GM18526 (cell line): ENCODE data around the gene TADA2A.

Source experiments
- POLR2A ChIP-seq: IDR thresholded peaks from 3 replicates; pipeline ENCODE4 v1.6.1; 2011; ENCODE audit not compliant: insufficient read length; ENCODE audit errors: extremely low read depth

TADA2A gene

GRCh38 chr17:37430051-37430627 lies 23.5 kb downstream of the TADA2A start:
- no peak for TF ChIP-seq POLR2A

DNA sequence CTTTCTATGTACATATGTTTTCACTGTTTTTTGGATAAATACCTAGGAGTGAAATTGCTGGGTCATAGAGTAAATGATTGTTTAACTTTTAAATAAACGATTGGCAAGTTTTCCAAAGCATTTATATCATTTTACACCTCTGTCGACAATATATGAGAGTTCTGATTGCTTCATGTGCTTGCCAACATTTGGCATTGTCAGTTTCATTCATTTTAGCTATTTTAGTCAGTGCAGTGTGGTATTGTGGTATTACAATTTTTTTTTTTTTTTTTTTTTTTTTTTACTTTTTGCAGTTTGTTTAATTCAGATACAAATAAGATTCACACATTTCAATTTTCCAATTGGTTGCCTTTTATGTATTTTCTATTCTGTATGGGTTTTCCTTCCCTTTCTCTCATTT lies 26.0 kb downstream of the TADA2A start:
- TF ChIP-seq POLR2A, result no peak

DNA sequence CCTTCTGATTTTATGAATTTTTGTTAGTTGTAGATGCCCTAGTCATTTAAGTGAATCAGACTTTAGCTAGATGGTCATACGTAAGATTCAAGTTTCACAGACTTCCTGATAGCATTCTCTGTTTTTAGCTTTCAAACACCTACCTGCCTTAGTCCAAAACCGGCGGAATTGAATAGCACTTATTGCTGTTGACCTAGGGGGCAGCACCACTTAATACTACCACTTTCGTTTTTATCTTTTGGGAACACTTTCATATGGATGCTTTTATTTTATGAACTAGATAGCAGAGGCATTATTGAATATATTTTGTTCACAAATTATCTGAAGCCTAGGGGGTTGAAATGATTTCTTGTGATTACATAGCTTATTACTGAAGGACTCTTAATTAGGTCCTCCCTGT lies 31.5 kb downstream of the TADA2A start:
- TF ChIP-seq POLR2A, result no peak

DNA sequence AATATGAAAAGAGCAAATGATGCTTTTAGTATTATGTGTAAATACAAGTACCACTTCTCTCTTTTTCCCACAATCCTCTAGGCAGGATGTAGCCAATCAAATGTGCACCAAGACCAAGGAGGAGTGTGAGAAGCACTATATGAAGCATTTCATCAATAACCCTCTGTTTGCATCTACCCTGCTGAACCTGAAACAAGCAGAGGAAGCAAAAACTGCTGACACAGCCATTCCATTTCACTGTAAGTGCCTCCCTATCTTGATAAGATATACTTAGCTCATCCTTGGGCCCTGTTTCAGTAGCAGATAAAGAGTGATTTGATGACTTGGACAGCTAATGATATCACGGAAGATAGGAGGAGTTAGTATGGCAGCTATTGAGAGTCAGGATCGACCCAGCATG lies 33.7 kb downstream of the TADA2A start:
- no peak for TF ChIP-seq POLR2A

DNA sequence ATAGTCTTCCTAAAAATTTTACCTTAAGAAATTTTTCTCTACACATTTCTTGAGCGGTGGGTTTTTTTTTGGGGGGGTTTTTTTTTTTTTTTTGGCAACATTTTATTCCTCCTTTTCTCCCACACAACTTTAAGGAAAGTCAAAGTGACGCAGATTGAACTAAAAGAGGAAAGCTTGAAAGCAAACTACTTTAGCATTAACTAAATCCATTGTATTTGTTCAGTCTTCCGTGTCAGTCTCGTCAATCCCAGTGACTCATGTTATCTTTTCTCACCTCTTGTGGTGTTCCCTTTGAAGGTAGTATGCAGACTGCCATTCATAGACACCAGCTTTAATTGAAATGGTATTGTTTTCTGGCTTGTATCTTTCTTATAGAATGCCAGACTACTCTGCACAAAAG lies 39.3 kb downstream of the TADA2A start:
- TF ChIP-seq POLR2A, result no peak

DNA sequence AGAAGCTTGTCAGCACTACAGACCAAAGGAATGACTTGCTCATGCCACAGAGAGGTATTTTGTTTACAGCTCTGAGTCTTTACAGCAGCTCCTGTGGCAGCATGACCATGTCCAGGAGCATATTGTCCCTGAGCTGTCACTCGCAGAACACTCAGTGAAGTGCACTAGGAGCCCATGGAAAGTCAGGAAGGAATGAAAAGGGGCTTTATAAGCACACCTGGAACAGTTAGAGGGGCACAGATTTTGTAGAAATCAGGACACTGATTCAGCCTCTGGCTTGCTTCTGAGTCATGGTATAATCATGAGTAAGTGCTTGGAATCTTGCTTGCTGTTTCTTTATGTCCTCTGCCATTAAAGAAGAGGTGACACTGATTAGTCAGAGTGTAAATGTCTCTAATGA lies 41.0 kb downstream of the TADA2A start:
- TF ChIP-seq POLR2A, result no peak

DNA sequence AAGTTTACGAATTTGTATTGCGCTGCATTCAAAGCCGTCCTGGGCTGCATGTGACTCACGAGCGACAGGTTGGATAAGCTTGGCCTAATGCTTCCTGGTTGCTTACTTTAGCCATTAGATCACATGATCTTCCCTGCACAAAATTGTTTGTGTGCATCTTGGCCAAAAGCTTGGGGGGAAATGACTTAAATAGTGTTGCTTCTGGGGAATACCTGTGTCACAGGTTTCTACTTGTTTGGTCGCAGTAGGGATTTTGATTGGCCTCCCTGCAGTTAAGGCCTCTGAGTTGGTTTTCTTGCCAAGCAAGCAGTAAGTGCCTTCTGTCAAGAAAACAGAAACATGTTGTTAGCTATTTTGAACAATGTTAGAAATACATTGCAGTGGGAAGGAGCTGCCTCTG lies 43.4 kb downstream of the TADA2A start:
- no peak for TF ChIP-seq POLR2A

DNA sequence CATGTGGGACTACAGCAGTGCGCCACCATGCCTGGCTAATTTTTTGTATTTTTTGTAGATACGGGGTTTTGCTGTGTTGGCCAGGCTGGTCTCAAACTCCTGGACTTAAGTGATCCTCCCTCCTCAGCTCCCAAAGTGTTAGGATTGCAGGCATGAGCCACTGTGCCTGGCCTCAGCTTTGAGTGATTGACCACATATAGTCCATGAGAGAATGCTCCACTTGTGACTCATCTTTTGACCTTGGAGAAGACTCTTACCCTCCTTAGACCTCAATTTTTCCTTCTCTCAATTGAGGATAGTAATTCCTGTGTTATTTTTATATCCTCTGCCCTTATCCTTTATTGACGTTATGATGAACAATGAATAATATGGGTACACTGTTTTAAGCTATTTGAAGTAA lies 52.1 kb downstream of the TADA2A start:
- TF ChIP-seq POLR2A, result no peak

GRCh38 chr17:37461668-37462067 lies 55.0 kb downstream of the TADA2A start:
- TF ChIP-seq POLR2A, result no peak

DNA sequence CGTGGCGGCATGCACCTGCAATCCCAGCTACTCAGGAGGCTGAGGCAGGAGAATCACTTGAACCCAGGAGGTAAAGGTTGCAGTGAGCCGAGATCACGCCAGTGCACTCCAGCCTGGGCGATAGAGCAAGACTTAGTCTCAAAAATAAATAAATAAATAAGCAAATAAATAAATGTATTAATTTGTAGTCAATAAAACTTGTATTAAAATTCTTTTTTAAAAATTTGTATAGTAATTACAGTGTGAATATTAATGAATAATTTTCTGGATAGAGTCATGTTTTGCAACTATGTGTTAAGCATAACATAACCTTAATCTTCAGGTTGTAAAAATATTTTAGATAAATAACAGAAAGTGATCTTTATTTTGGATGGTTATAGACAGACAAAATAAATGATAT lies 55.8 kb downstream of the TADA2A start:
- no peak for TF ChIP-seq POLR2A

GRCh38 chr17:37463039-37463438 lies 56.4 kb downstream of the TADA2A start:
- TF ChIP-seq POLR2A, result no peak

- no peak for TF ChIP-seq POLR2A
Measured at GRCh38 chr17:37465069-37465616, 58.5 kb downstream of the TADA2A start.

- no peak for TF ChIP-seq POLR2A
Measured at GRCh38 chr17:37466471-37466870, 59.8 kb downstream of the TADA2A start.

DNA sequence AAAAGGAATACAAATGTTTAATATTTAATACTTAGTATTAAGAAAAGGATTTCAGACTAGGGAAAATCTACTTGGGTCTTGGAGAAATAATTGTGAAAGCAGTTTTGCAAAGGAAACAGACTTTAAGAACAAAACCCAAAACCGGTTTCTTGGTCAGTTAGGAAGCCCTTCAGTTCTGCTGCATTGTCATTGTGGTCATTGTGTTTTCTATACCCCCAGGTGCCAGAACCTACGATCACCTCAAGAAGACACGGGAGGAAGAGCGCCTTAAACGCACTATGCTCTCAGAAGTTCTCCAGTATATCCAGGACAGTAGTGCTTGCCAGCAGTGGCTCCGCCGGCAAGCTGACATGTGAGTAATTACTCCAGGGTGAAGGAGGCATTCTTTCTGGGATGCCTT lies 63.5 kb downstream of the TADA2A start:
- no peak for TF ChIP-seq POLR2A

- TF ChIP-seq POLR2A, result no peak
Measured at GRCh38 chr17:37475731-37476420, 69.2 kb downstream of the TADA2A start.

DNA sequence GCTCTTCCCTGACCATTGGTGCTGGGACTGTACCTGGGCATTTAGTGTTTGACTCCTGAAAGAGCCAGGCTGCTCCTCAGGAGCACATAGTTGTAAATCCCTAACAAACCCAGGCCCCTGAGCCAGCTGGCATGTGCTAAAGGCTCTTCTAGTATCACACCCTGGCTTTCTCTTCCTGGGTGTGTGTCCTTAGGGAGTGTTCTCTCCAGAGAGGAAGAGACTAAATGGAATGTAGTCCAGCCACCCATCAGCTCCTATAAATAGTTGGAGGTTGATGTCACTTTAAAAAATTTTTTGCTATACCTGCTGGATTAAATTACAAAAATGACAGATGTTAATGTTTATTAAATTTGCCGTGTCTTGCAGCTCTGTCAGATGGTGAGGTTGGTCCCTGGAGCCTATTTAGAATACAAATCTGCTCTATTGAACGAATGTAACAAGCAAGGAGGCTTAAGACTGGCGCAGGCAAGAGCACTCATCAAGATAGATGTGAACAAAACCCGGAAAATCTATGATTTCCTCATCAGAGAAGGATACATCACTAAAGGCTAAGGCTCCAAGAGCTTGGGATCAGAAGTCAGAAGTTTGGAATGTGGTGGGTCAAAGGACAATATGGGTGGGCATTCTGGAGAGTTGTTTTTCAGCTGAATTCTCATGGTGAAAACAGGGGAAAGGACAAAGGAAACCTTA lies 69.9 kb downstream of the TADA2A start:
- no peak for TF ChIP-seq POLR2A
